A549 (cell line): Measurements from ENCODE around the gene EVX2. TPM values are rescaled to one million over a fixed set of nuclear protein-coding genes. Genes with fewer than 3 reads are reported as not detected.

Experiments used
- ATAC-seq, 2 experiments: fragments of 200-7000 bp in 1 of 2; fragments of >200 bp in 1 of 2; cut with Nextera tagmentation in 1 of 2; cut with Tn5 transposase in 1 of 2; 3 replicates each; pipeline versions ENCODE4 v1.8.0 to v1.9.1; 2018 to 2020; ENCODE audit warnings: mild to moderate bottlenecking in 1 of 2, moderate library complexity in 1 of 2
- CTCF ChIA-PET: fragments of 300-600 bp; sonication (Branson Sonifier 250); formaldehyde crosslinking; extraction: SDS; loops from one replicate; lab custom pipeline; 2021; ENCODE audit warnings: antibody characterized with exemption, inconsistent platforms; lab: Yijun Ruan, JAX
- POLR2A ChIA-PET: fragments of 350-600 bp; formaldehyde crosslinking; extraction: SDS; loops from one replicate; lab custom pipeline; 2021; ENCODE audit warnings: antibody characterized with exemption, inconsistent platforms; lab: Yijun Ruan, JAX
- DNase-seq, 2 experiments: peaks; one replicate each; pipeline versions ENCODE4 v3.0.0 to v3.0.0-alpha.2; 2011 to 2016; ENCODE audit warnings: low read depth in 1 of 2, low spot score in 1 of 2
- FAIRE-seq: peaks from 2 replicates; lab custom pipeline; 2011; peaks lifted over from hg19 to GRCh38; lab: Jason Lieb, UNC
- H3K27ac ChIP-seq, 2 experiments: fragments of >200 bp; sonication (Bioruptor Twin); formaldehyde crosslinking; 3 replicates each; pipeline ENCODE4 v1.5.1; 2016 to 2017
- H3K4me1 ChIP-seq: fragments of >200 bp; sonication (Bioruptor Twin); formaldehyde crosslinking; 3 replicates; pipeline ENCODE4 v1.6.1; 2016
- H3K4me2 ChIP-seq: fragments of >200 bp; sonication (Bioruptor Twin); formaldehyde crosslinking; 3 replicates; pipeline ENCODE4 v1.6.1; 2016
- H3K4me3 ChIP-seq: fragments of >200 bp; sonication (Bioruptor Twin); formaldehyde crosslinking; 3 replicates; pipeline ENCODE4 v1.5.1; 2016
- H3K9me3 ChIP-seq: fragments of >200 bp; sonication (Bioruptor Twin); formaldehyde crosslinking; 3 replicates; pipeline ENCODE4 v1.6.1; 2016
- ATOH8 ChIP-seq: fragments of 250-450 bp; sonication (Bioruptor Pico); IDR thresholded peaks from 2 replicates; pipeline ENCODE4 v1.5.0; 2020; ENCODE audit warnings: low read depth, mild to moderate bottlenecking, moderate library complexity
- BCL3 ChIP-seq: fragments of >200 bp; sonication (Bioruptor Twin); formaldehyde crosslinking; IDR thresholded peaks from 3 replicates; pipeline ENCODE4 v1.6.1; 2016
- EP300 ChIP-seq, 2 experiments: fragments of >200 bp; sonication (Bioruptor Twin); formaldehyde crosslinking; IDR thresholded peaks; 2 replicates in 1 of 2; 3 replicates in 1 of 2; pipeline ENCODE4 v1.6.1; 2016 to 2017
- ESRRA ChIP-seq: fragments of 150-350 bp; IDR thresholded peaks from 2 replicates; pipeline ENCODE4 v1.6.1; 2014; ENCODE audit warnings: mild to moderate bottlenecking, low read length, borderline replicate concordance
- FOXS1 ChIP-seq: fragments of 250-450 bp; sonication (Bioruptor Pico); IDR thresholded peaks from 2 replicates; pipeline ENCODE4 v1.5.0; 2020; ENCODE audit warnings: mild to moderate bottlenecking, moderate library complexity
- GATA3 ChIP-seq: IDR thresholded peaks from 2 replicates; pipeline ENCODE4 v1.6.1; 2012; ENCODE audit warnings: borderline replicate concordance
- HMGXB4 ChIP-seq: fragments of 250-450 bp; sonication (Bioruptor Pico); IDR thresholded peaks from 2 replicates; pipeline ENCODE4 v1.5.0; 2021; ENCODE audit warnings: mild to moderate bottlenecking, moderate library complexity, borderline replicate concordance
- HOXB13 ChIP-seq: fragments of 250-450 bp; sonication (Bioruptor Pico); IDR thresholded peaks from 2 replicates; pipeline ENCODE4 v1.5.0; 2020; ENCODE audit warnings: low read depth, mild to moderate bottlenecking, moderate library complexity
- MAX ChIP-seq: IDR thresholded peaks from 2 replicates; pipeline ENCODE4 v1.6.1; 2012
- MYC ChIP-seq: IDR thresholded peaks from 2 replicates; pipeline ENCODE4 v1.6.1; 2012; ENCODE audit warnings: mild to moderate bottlenecking, inconsistent platforms, low read length, improper control_type of control experiment, borderline replicate concordance
- NPAS2 ChIP-seq: fragments of 250-450 bp; sonication (Bioruptor Pico); IDR thresholded peaks from 2 replicates; pipeline ENCODE4 v1.8.0; 2022; ENCODE audit warnings: mild to moderate bottlenecking, moderate library complexity, borderline replicate concordance
- RARB ChIP-seq: fragments of 250-450 bp; sonication (Bioruptor Pico); IDR thresholded peaks from 2 replicates; pipeline ENCODE4 v1.8.0; 2021; ENCODE audit warnings: mild to moderate bottlenecking, moderate library complexity
- TFCP2L1 ChIP-seq: fragments of 250-450 bp; sonication (Bioruptor Pico); IDR thresholded peaks from 2 replicates; pipeline ENCODE4 v1.5.0; 2021; ENCODE audit warnings: mild to moderate bottlenecking
- USF2 ChIP-seq: fragments of 450-650 bp; IDR thresholded peaks from 2 replicates; pipeline ENCODE4 v1.6.1; 2014; ENCODE audit warnings: antibody characterized with exemption
- WGBS: methylation state at CpG from one replicate; pipeline ENCODE4 v1.1.6; 2017; ENCODE audit errors: missing lambda C conversion rate; 5-methylcytosine and 5-hydroxymethylcytosine counted together
- polyA plus RNA-seq, 4 experiments: library from polyadenylated mRNA; depleted of rRNA in 3 of 4; stranded (reverse); fragments of >200 nt; fragmentation: RNase III in 1 of 4; extraction: RNeasy Plus Mini Kit Qiagen cat#74134 plus additional on column Dnase treatment in 1 of 4; gene quantifications; 2 replicates in 3 of 4; 3 replicates in 1 of 4; pipeline ENCODE4 v1.2.3, GENCODE V29; 2011 to 2017

Gene EVX2
- polyA plus RNA-seq, 2 of the 4 experiments (the other 2 are of a cell fraction) = 0.03 TPM; not detected in 1

- TF ChIP-seq HMGXB4 (CRISPR knock-in tag) (no peak), MYC (no peak), HOXB13 (CRISPR knock-in tag) (no peak), RARB (CRISPR knock-in tag) (no peak), EP300 (IDR thresholded peaks at IDR 0.05) (no peak), NPAS2 (no peak), MAX (no peak)
These were observed 15.5 kb upstream of the EVX2 start (continued) for GRCh38 chr2:176099159-176099727.

GRCh38 chr2:176098366-176099158 is 14.8 kb upstream of the EVX2 start:
- H3K4me3 ChIP-seq = peak overlapping the region; percentile 55; the same call in 2 of the 3 replicates
- TF ChIP-seq USF2 (no peak), HMGXB4 (CRISPR knock-in tag) (no peak), GATA3 (no peak), BCL3 (no peak), TFCP2L1 (CRISPR knock-in tag) (no peak), ESRRA (no peak), EP300 (IDR thresholded peaks at IDR 0.05) (no peak), ATOH8 (CRISPR knock-in tag) (no peak), FOXS1 (CRISPR knock-in tag) (no peak)
- TF ChIP-seq, all 56 proteins: peak for 0
- 66% methylated on average over 18 of the region's 35 CpGs for WGBS
- FAIRE-seq (no peak), ATAC-seq (peak; percentile 8 to 43; a peak in 3 of 6 replicates), DNase-seq (no peak)
- POLR2A ChIA-PET = no interaction called here
- peak overlapping the region in 1 of 2 experiments; percentile 90; a peak in 2 of 6 replicates for H3K27ac ChIP-seq
- no peaks in the 10 kb centered on the region for H3K9me3 ChIP-seq
- H3K4me1 ChIP-seq = peaks cover 11% of the 10 kb centered on the region; the same call in 2 of the 3 replicates
- CTCF ChIA-PET = interaction anchor here (0.7 to 4.5 kb wide), 21 partner anchors 8 to 1067 kb away, joined by 3 to 57 read pairs (median 7); partner anchors contain the start of genes EVX2 and HOXD11
- peak overlapping the region; percentile 84 for H3K4me2 ChIP-seq
